A204.1 (cell line): ENCODE data around the gene PPP2CA.
"Not testable (repeated sequence)": the region's sequence is repeated elsewhere in the genome, so short reads cannot be mapped to it uniquely, and the experiment has no call there.

Experiments
- FAIRE-seq: peaks from 2 replicates; lab custom pipeline; 2012; peaks lifted over from hg19 to GRCh38; lab: Jason Lieb, UNC

PPP2CA gene

DNA sequence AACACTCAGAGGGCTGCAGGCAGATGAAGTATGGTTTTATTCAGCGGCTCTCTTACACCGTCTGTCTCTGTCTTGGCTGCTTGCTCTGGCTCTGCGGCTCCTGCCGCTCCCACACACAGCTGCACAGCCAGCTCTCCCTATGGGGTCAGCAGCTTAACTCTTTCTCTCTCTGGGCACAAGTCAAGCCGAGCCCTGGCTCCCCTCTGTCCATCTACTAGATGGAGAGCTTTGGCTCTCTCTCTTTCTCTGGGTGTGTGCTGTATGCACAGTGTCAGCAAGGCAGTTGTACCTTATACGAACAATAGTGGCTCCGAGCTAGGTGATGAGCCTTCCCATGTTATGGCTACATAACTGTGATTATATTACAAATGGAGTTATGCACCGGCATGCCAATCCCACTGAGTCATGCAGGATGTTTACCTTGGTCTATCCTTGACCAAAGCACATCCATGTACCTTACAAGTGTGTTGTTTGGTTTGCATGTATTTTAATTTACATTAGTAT lies 19.3 kb upstream of the PPP2CA start:
- no peak for FAIRE-seq

DNA sequence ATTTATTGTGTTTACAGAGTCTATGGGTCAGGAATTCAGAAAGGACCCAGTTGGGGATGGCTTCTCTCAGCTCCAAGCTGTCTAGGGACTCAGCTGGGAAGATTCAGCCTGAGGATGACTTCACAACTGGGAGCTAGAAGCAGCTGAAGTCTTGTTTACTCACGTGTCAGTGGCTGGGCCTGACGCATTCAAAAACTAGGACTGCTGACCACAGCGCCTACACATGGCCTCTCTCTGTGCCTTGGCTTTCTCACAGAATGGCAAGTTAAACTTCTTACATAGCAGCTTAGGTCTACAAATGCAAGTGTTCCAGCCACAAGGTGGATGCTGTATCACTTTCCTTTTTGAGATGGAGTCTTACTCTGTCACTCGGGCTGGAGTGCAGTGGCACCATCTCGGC lies 16.3 kb upstream of the PPP2CA start:
- FAIRE-seq: no peak

- FAIRE-seq: no peak
Observed at GRCh38 chr5:134240421-134240962, 14.6 kb upstream of the PPP2CA start.

GRCh38 chr5:134236820-134237219 lies 10.9 kb upstream of the PPP2CA start:
- no peak for FAIRE-seq

GRCh38 chr5:134236318-134236717 lies 10.4 kb upstream of the PPP2CA start:
- no peak for FAIRE-seq

GRCh38 chr5:134228624-134229023 lies 2.8 kb upstream of the PPP2CA start:
- no peak for FAIRE-seq

GRCh38 chr5:134227776-134228175 lies 1.9 kb upstream of the PPP2CA start:
- FAIRE-seq: no peak

GRCh38 chr5:134227259-134227658 lies 1.4 kb upstream of the PPP2CA start:
- FAIRE-seq: no peak

GRCh38 chr5:134226441-134227192 lies 744 bp upstream of the PPP2CA start:
- FAIRE-seq: no peak

GRCh38 chr5:134224888-134225779 lies 739 bp downstream of the PPP2CA start:
- no peak for FAIRE-seq

- FAIRE-seq: no peak
Observed at GRCh38 chr5:134223406-134224248, 2.2 kb downstream of the PPP2CA start.

- not testable (repeated sequence) for FAIRE-seq
Observed at GRCh38 chr5:134221690-134222089, 4.2 kb downstream of the PPP2CA start.

GRCh38 chr5:134215757-134216156 lies 10.1 kb downstream of the PPP2CA start:
- no peak for FAIRE-seq

- not testable (repeated sequence) for FAIRE-seq
Observed at GRCh38 chr5:134211263-134212031, 14.4 kb downstream of the PPP2CA start.

GRCh38 chr5:134209477-134210245 lies 16.2 kb downstream of the PPP2CA start:
- no peak for FAIRE-seq

DNA sequence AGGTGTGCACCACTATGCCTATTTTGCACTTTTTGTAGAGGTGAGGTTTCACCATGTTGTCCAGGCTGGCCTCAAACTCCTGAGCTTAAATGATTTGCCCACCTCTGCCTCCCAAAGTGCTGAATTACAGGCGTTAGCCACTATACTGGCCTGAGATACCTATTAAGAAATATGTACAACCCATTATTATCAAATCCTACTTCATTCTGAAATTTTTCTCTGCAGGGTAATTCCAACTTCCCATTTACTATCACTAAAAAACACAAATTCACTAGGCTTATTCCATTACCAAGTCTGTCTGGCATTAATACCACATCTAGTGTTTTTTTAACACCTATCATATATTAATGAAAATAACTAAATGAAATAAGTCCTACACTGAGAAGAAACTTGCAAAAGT lies 18.2 kb downstream of the PPP2CA start:
- no peak for FAIRE-seq

DNA sequence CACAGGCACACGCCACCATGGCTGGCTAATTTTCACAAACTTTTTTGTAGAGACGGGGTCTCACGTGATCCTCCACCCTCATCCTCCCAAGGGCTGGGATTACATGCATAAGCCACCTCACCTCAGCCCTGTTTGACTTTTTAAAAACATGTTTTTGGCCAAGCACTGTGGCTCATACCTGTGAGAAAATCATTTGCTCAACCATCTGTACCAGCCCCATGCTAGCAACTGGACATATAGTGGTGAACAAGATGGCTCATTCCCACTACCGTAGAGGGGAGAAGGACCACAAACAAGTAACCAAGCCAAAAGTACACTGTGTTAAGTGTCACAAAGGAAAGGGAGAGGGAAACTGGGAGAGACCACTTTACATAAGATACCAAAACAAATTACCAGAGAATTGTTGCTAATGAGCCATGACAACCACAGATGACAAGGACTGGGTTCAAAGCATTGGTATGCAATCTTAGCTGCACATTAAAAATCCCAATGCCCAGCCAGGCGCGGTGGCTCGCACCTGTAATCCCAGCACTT lies 19.2 kb downstream of the PPP2CA start:
- no peak for FAIRE-seq

DNA sequence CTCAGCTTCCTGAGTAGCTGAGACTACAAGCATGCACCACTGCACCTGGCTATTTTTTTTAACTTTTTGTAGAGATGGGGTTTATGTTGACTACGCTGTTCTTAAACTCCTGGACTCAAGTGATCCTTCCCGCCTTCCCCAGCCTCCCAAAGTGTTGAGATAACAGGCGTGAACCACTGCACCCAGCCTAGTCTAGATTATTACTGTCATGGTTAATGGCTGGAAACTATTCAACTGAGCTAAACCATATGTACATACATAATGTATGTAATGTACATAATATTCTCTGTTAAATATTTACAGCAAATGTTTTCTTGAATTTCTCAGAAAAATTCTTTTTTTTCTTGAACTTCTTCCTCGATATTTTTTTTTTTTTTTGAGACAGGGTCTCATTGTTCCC lies 21.3 kb downstream of the PPP2CA start:
- FAIRE-seq: no peak

DNA sequence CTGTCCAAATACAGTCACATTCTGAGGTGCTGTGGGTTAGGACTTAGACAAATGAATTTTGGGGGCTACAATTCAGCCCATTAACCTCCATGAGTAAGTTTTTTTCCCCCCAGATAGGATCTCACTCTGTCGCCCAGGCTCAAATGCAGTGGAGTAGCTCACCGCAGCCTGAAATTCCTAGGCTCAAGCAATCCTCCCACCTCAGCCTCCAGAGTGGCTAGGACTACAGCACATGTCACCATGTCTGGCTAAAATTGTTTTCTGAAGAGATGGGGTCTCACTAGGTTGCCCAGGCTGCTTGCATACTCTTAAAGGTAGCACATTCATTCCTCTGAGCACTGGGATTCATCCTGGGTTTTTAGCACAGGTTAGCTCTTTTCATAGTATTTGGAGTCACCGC lies 22.2 kb downstream of the PPP2CA start:
- FAIRE-seq: no peak

DNA sequence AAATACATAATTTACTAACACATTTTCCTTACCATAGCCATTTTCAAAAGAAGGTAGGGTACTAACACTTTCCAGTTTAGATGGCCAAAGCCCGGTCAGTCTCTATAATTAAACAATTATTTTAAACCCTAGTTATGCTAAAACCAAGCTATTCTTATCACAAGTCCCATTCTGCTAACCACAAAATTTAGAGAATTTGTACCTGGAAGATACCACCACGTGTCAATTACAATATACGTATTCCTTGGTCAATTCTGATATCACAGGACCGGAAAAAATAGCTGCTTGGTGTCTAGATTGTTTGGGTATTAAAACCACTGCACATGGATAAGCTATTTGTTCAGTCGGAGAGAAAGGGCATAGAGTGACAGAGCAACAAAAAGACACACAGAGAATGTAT lies 30.2 kb downstream of the PPP2CA start:
- no peak for FAIRE-seq
